ENCODE results near the gene VGF. TPM values are rescaled to one million over a fixed set of nuclear protein-coding genes. Genes with fewer than 3 reads are reported as not detected.
"Not testable (repeated sequence)": the region's sequence is repeated elsewhere in the genome, so short reads cannot be mapped to it uniquely, and the experiment has no call there.

Gene VGF
- polyA plus RNA-seq, 4 donors = 0.32 to 0.49 TPM; not detected in 2

DNA sequence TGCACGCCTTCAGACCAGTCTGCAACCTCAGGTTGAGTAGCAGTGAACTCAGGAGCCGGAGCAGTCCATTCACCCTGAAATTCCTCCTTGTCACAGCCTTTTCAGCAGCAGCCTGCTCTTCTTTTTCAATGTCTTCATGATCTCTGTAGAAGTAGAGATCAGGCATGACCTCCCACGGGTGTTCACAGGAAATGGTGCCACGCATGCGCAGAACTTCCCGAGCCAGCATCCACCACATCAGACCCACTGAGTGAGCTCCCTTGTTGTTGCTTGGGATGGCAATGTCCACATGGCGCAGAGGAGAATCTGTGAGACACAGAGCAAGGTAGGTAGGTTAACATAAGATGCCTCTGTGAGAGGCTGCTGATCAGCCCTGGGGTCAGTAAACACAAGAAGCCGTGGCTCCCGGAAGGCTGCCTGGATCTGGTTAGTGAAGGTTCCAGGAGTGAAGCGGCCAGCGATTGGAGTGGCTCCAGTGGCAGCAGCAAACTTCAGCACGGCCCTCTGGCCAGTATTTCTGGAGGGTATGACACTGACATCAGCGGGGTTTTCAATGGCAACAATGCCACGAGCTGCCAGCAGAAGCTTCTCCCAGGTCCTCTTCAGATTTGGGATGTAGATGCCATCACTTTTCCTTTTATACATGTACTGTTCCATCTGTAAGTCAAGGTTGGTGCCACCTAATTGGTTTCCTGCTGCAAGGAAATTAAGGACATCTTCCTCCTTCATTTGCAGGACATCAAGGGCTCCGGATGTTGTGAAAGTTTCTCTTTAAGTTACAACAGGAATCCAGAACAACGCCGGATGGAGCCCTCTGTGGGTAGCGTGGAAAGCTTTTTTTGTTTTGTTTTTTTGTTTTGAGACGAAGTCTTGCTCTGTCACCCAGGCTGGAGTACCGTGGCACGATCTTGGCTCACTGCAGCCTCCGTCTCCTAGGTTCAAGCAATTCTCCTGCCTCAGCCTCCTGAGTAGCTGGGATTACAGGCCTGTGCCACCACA is 38.7 kb upstream of the VGF start:
- peaks cover 0 to 12% (median 9%) of the 10 kb centered on the region in 3 donors for H3K27me3 ChIP-seq (ENCODE audit: control insufficient read depth in 3 of 3, insufficient read depth in 3 of 3, low read length in 3 of 3)
- DNase-seq; H3K27ac ChIP-seq (ENCODE audit: low read depth in 1 of 3, low read length in 2 of 3); FAIRE-seq; H3K4me3 ChIP-seq (ENCODE audit: low read depth in 1 of 3, low read length in 3 of 3); H3K9me3 ChIP-seq (ENCODE audit: control insufficient read depth in 2 of 2, insufficient read depth in 1 of 2, low read depth in 1 of 2, low read length in 1 of 2): not testable (repeated sequence)
- peaks cover 4 to 39% (median 4%) of the 10 kb centered on the region in 3 donors for H3K36me3 ChIP-seq (ENCODE audit: control insufficient read depth in 3 of 3, insufficient read depth in 2 of 3, low read depth in 1 of 3, low read length in 3 of 3)
- peaks cover 0 to 17% (median 0%) of the 10 kb centered on the region in 3 donors for H3K4me1 ChIP-seq (ENCODE audit: control insufficient read depth in 3 of 3, insufficient read depth in 2 of 3, low read depth in 1 of 3, low read length in 2 of 3)
- 68 to 80% (median 72%) methylated on average over 22 of the region's 22 CpGs for WGBS, 3 donors

DNA sequence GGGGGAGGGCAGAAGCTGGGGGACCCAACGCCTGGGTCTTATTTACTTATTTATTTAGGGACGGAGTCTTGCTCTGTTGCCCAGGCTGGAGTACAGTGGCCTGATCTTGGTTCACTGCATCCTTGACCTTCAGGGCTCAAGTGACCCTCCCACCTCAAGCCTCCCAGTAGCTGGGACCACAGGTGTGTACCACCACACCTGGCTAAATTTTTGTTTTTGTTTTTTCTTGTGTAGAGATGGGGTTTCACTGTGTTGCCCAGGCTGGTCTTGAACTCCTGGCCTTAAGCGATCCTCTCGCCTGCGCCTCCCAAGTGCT is 37.2 kb upstream of the VGF start:
- H3K27me3 ChIP-seq (ENCODE audit: control insufficient read depth in 3 of 3, insufficient read depth in 3 of 3, low read length in 3 of 3) = peaks cover 0 to 12% (median 9%) of the 10 kb centered on the region in 3 donors
- H3K27ac ChIP-seq (ENCODE audit: low read depth in 1 of 3, low read length in 2 of 3) = no peak overlapping the region
- WGBS, 3 donors = 82 to 86% (median 85%) methylated on average over 5 of the region's 5 CpGs
- H3K4me1 ChIP-seq (ENCODE audit: control insufficient read depth in 3 of 3, insufficient read depth in 2 of 3, low read depth in 1 of 3, low read length in 2 of 3) = peaks cover 0 to 20% (median 0%) of the 10 kb centered on the region in 3 donors
- H3K36me3 ChIP-seq (ENCODE audit: control insufficient read depth in 3 of 3, insufficient read depth in 2 of 3, low read depth in 1 of 3, low read length in 3 of 3) = peaks cover 0 to 36% (median 3%) of the 10 kb centered on the region in 3 donors
- peak overlapping the region in 1 of 3 donors; percentile 85 for H3K4me3 ChIP-seq (ENCODE audit: low read depth in 1 of 3, low read length in 3 of 3)
- DNase-seq (no peak), FAIRE-seq (no peak)
- no peaks in the 10 kb centered on the region for H3K9me3 ChIP-seq (ENCODE audit: control insufficient read depth in 2 of 2, insufficient read depth in 1 of 2, low read depth in 1 of 2, low read length in 1 of 2)

DNA sequence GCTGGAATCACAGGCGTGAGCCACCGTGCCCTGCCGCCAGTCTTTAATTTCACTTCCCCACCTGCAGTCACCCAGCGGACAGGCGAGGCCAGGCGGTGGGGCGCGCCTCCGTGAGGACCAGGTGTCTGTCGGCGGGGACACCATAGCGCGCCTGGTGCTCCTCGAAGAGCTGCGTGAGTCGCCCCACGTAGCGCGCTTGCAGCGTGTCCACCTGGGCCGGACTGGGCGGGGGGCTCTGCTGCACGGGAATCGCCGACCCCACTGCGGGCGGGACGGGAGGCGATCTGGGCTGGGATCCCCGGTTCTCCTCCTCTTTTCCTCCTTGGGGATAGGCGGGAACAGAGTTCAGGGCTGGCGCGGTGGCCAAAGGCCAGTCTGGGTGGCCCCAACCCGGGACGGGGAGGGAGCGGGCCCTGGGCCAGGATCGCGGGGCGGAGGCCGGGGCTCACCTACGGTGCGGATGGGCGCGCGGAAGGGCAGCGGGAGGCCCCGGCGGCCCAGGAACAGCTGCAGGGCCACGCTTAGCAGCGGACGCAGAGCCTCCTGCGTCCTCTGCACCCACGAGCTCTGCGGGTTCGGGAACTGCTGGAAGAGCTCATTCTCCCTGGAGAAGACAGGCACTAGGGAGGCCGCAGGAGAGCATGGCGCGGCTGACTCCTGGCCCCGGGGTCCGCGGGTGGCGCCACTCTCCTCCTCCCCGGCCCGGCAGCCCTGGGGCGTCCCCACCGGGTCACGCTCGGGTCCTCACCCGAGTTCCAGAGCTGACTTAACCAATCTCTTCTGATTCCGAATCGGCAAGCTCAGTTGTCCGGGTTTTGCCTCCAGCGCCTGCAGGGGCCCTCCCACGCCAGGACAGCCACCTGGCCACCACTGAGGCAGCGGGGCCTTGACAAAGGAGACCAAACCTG is 36.6 kb upstream of the VGF start:
- no peak for FAIRE-seq
- DNase-seq = peak; percentile 89 to 93
- Histone ChIP-seq H3K36me3 (ENCODE audit: control insufficient read depth in 3 of 3, insufficient read depth in 2 of 3, low read depth in 1 of 3, low read length in 3 of 3) (peaks cover 0 to 33% (median 0%) of the 10 kb centered on the region in 3 donors), H3K4me3 (ENCODE audit: low read depth in 1 of 3, low read length in 3 of 3) (peak overlapping the region in 2 of 3 donors; percentile 83 to 85), H3K27ac (ENCODE audit: low read depth in 1 of 3, low read length in 2 of 3) (peak overlapping the region; percentile 75 to 97 (median 94)), H3K4me1 (ENCODE audit: control insufficient read depth in 3 of 3, insufficient read depth in 2 of 3, low read depth in 1 of 3, low read length in 2 of 3) (peaks cover 0 to 20% (median 0%) of the 10 kb centered on the region in 3 donors), H3K9me3 (ENCODE audit: control insufficient read depth in 2 of 2, insufficient read depth in 1 of 2, low read depth in 1 of 2, low read length in 1 of 2) (no peaks in the 10 kb centered on the region), H3K27me3 (ENCODE audit: control insufficient read depth in 3 of 3, insufficient read depth in 3 of 3, low read length in 3 of 3) (peaks cover 0 to 12% (median 9%) of the 10 kb centered on the region in 3 donors)
- 8 to 12% (median 12%) methylated on average over 46 to 75 of the region's 75 CpGs for WGBS, 3 donors

DNA sequence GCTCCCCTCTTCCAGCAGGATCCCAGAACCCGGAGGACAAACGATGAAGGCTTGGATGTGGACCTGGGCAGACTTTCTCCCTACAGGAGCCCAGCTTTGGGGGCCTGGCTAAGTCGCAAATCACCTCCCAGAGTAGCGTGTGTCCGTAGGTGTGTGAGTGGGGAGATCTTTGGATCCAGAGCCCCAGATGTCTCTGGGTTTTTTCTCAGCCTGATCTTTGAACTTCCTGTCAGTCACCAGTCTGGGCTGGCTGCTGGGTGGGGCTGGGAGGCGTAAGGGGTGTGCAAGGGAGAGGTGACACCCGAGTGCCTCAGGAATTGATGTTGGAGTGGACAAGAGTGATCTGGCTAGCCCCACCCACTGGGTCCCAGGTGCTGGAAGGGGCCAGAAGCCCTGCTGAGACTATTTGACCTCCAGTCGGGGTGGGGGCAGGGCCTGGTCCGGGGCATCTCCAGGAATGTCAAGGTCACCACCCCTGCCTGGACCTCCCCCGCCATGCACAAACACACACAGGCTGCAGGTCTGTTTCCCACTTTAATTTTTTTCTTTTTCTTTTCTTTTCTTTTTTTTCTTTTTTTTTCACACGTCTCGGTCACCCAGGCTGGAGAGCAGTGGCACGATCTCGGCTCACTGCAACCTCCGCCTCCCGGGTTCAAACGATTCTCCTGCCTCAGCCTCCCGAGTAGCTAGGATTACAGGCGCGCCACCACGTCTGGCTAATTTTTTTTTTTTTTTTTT is 35.7 kb upstream of the VGF start, which contains the start of gene MOGAT3:
Gene MOGAT3, minus strand, starts transcription at position 175 of the 738 bp plus-strand sequence. CDS start 182 bp downstream, outside the sequence.
- peak within 1 kb of the TSS; percentile 85 to 97 (median 94) for H3K27ac ChIP-seq (ENCODE audit: low read depth in 1 of 3, low read length in 2 of 3)
- FAIRE-seq (no peak), DNase-seq (peak; percentile 95 to 99)
- no peaks in the 10 kb centered on the region for H3K9me3 ChIP-seq (ENCODE audit: control insufficient read depth in 2 of 2, insufficient read depth in 1 of 2, low read depth in 1 of 2, low read length in 1 of 2)
- H3K4me1 ChIP-seq (ENCODE audit: control insufficient read depth in 3 of 3, insufficient read depth in 2 of 3, low read depth in 1 of 3, low read length in 2 of 3) = peaks cover 0 to 20% (median 0%) of the 10 kb centered on the region in 3 donors
- H3K27me3 ChIP-seq (ENCODE audit: control insufficient read depth in 3 of 3, insufficient read depth in 3 of 3, low read length in 3 of 3) = peaks cover 0 to 12% (median 9%) of the 10 kb centered on the region in 3 donors
- peaks cover 0 to 32% (median 0%) of the 10 kb centered on the region in 3 donors for H3K36me3 ChIP-seq (ENCODE audit: control insufficient read depth in 3 of 3, insufficient read depth in 2 of 3, low read depth in 1 of 3, low read length in 3 of 3)
- WGBS, 3 donors = 10 to 19% (median 16%) methylated on average over 20 to 21 of the region's 21 CpGs
- peak within 1 kb of the TSS in 2 of 3 donors; percentile 83 to 85 for H3K4me3 ChIP-seq (ENCODE audit: low read depth in 1 of 3, low read length in 3 of 3)

DNA sequence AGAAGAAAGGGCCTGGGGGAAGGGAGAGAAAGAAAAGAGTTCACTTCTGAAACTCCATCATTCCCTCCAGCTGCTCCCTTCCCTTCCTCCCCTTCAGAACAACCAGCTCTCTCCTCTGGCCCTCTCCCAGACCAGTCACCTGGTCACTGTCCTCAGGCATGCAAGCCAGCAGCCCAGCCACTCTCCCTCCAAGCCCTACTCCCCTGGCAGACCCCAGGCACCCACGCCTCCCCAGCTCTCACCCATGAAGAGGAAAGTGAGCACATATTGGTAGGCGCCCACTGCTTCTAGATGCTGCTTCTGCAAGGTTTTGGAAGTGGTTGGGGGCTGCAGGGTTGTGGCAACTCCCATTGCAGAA is 35.1 kb upstream of the VGF start:
- Histone ChIP-seq H3K27me3 (ENCODE audit: control insufficient read depth in 3 of 3, insufficient read depth in 3 of 3, low read length in 3 of 3) (peaks cover 0 to 12% (median 9%) of the 10 kb centered on the region in 3 donors), H3K9me3 (ENCODE audit: control insufficient read depth in 2 of 2, insufficient read depth in 1 of 2, low read depth in 1 of 2, low read length in 1 of 2) (no peaks in the 10 kb centered on the region), H3K4me1 (ENCODE audit: control insufficient read depth in 3 of 3, insufficient read depth in 2 of 3, low read depth in 1 of 3, low read length in 2 of 3) (peaks cover 0 to 20% (median 0%) of the 10 kb centered on the region in 3 donors), H3K36me3 (ENCODE audit: control insufficient read depth in 3 of 3, insufficient read depth in 2 of 3, low read depth in 1 of 3, low read length in 3 of 3) (peaks cover 0 to 32% (median 0%) of the 10 kb centered on the region in 3 donors), H3K4me3 (ENCODE audit: low read depth in 1 of 3, low read length in 3 of 3) (peak overlapping the region in 2 of 3 donors; percentile 83 to 85), H3K27ac (ENCODE audit: low read depth in 1 of 3, low read length in 2 of 3) (peak overlapping the region; percentile 85 to 97 (median 92))
- FAIRE-seq (no peak), DNase-seq (peak in 1 of 2 donors; percentile 21)
- WGBS, 3 donors = 30 to 65% (median 39%) methylated on average over 2 of the region's 2 CpGs

DNA sequence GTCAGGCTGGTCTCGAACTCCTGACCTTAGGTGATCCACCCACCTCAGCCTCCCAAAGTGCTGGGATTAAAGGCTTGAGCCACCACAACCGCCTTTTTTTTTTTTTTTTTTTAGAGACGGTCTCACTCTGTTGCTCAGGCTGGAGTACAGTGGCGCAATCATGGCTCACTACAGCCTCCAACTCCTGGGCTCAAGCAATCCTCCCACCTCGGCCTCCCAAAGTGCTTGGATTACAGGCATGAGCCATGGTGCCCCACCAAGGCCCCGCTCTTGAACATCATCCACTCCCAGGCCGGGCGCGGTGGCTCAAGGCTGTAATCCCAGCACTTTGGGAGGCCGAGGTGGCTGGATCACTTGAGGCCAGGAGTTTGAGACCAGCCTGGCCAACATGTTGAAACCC is 34.2 kb upstream of the VGF start:
- not testable (repeated sequence) for H3K9me3 ChIP-seq (ENCODE audit: control insufficient read depth in 2 of 2, insufficient read depth in 1 of 2, low read depth in 1 of 2, low read length in 1 of 2); FAIRE-seq; DNase-seq
- 84 to 94% (median 93%) methylated on average over 10 of the region's 10 CpGs for WGBS, 3 donors
- Histone ChIP-seq H3K27ac (ENCODE audit: low read depth in 1 of 3, low read length in 2 of 3) (peak overlapping the region in 1 of 3 donors; percentile 97), H3K4me1 (ENCODE audit: control insufficient read depth in 3 of 3, insufficient read depth in 2 of 3, low read depth in 1 of 3, low read length in 2 of 3) (peaks cover 0 to 20% (median 0%) of the 10 kb centered on the region in 3 donors), H3K4me3 (ENCODE audit: low read depth in 1 of 3, low read length in 3 of 3) (peak overlapping the region in 2 of 3 donors; percentile 83 to 85), H3K27me3 (ENCODE audit: control insufficient read depth in 3 of 3, insufficient read depth in 3 of 3, low read length in 3 of 3) (peaks cover 0 to 12% (median 9%) of the 10 kb centered on the region in 3 donors), H3K36me3 (ENCODE audit: control insufficient read depth in 3 of 3, insufficient read depth in 2 of 3, low read depth in 1 of 3, low read length in 3 of 3) (peaks cover 0 to 34% (median 0%) of the 10 kb centered on the region in 3 donors)

DNA sequence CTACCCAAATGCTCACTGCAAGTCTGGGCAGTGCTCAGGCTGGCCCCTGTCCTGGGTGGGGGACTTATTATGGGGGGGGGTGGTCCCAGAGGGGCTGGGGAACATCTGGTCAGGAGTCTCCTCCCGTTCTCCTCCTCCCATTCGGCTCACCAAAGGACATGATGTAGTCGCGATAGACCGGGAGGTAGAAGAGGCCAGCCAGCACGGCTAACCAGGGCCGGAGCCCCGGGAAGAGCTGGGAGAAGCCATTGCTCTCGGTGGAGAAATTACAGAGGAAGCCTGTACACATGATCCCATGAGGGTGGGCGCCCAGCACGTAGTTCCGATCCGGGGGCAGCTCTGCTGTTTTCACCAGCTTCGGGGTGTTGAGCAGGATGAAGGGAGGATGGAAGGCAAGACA is 33.1 kb upstream of the VGF start:
- FAIRE-seq = no peak

More for the DNA sequence above, 33.1 kb upstream of the VGF start:
- H3K4me1 ChIP-seq (ENCODE audit: control insufficient read depth in 3 of 3, insufficient read depth in 2 of 3, low read depth in 1 of 3, low read length in 2 of 3) = peaks cover 0 to 20% (median 0%) of the 10 kb centered on the region in 3 donors
- H3K4me3 ChIP-seq (ENCODE audit: low read depth in 1 of 3, low read length in 3 of 3) = no peak overlapping the region
- WGBS, 3 donors = 75 to 88% (median 82%) methylated on average over 14 of the region's 14 CpGs
- no peak for DNase-seq
- peaks cover 0 to 12% (median 9%) of the 10 kb centered on the region in 3 donors for H3K27me3 ChIP-seq (ENCODE audit: control insufficient read depth in 3 of 3, insufficient read depth in 3 of 3, low read length in 3 of 3)
- peaks cover 0 to 34% (median 0%) of the 10 kb centered on the region in 3 donors for H3K36me3 ChIP-seq (ENCODE audit: control insufficient read depth in 3 of 3, insufficient read depth in 2 of 3, low read depth in 1 of 3, low read length in 3 of 3)
- H3K9me3 ChIP-seq (ENCODE audit: control insufficient read depth in 2 of 2, insufficient read depth in 1 of 2, low read depth in 1 of 2, low read length in 1 of 2) = no peaks in the 10 kb centered on the region
- H3K27ac ChIP-seq (ENCODE audit: low read depth in 1 of 3, low read length in 2 of 3) = no peak overlapping the region
